CD4-positive, alpha-beta T cell treated with Interferon gamma for 1 hour (primary cell): ENCODE measurements around the gene BBIP1.

Experiments
- DNase-seq: peaks from one replicate; pipeline ENCODE4 v3.0.0-alpha.2; 2020

Gene BBIP1, protein sequence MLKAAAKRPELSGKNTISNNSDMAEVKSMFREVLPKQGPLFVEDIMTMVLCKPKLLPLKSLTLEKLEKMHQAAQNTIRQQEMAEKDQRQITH

DNA sequence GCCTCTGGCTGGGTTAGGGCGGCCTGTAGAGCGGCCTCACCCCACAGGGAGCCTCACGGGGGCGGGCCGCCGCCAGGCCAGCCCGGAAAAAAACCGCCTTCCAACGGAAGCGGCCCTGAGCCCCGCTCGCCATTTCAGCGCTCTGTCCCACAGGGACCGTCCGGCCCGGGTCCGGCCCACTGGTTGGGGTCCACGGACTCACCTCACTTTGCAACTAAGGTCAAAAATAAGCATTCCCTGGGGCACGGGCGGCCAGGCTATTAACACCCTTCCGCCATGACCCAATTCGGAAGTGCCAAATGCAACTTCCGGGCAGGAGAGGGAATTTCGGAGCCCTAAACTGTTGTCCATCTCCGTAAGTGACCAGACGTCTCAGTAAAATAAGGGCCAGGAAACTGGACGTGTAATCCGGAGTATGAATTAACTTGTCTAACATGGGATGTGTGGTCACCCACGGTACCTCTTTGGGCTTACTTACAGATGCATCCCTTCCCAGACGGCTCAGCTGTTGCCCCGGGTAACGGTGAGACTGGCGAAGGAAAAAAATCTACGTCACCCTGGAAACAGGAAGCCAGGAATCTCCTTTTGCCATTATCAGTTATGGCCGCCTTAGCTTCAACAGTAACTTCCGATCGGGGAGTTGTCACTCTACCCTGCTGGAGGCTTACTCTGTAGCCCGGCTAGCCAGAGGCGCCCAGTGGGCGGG is at the start of gene BBIP1:
TSS of gene BBIP1 (minus strand) at position 538 of the 706 bp plus-strand sequence. CDS start 1,023 bp downstream, outside the sequence.
- DNase-seq, result no peak

DNA sequence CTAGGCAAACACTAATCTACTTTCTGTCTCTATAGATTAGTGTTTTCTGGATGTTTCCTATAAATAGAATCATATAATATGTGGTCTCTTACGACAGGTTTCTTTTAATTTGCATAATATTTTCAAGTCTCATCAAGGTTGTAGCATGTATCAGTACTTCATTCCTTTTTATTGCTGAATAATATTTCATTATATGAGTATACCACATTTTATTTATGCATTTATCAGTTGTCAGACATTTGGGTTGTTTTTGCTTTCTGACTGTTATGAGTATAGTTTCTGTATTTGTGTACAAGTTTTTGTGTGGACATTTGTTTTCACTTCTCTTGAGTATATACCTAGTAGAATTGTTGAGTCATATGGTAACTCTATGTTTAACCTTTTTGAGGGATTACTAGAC is 48.7 kb upstream of the BBIP1 start:
- DNase-seq, result no peak

DNA sequence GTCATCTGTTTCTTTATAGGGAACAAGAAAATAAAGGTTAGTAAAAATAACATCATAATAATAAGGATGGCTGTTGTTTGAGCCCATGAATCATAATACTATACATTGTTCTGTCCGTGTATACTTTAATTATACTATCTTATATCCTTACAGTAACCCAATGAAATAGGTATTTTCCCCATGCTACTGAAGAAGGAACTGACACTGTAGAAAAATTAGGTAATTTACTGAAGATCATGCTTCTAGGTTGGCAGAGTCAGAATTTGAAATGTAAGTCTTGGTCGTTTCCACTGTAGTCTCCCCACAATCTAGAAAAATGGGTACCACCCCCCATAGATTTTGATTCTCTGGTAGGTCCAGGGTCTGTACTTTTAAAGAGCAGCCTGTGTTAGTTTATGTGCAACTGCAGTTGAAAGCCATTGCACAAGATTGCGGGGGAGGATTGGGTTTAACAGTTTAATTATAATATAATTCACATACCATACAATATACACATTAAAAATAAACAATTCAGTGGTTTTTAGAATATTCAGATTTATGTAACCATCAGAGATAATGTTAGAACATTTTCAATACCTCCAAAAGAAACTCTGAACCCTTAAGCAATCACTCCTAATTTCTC is 48.1 kb upstream of the BBIP1 start:
- DNase-seq, result no peak

DNA sequence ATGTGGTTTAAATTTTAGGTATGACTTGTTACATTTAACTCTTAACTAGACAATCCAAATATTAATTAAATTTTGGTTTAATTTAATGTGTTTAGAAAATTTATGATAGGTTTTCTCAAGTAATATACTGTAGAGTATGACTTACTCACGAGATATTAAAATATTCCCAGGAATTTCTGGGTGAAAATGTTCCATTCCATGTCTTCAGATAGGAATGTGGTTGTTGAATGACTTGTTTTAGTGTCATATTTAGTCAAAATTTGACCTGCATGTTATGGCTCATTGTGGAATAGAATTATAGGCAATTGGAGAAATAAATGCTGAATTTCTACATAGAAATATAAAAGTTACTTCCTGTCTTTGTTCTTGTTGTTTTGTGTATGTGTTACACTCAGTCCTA is 47.2 kb upstream of the BBIP1 start:
- DNase-seq, result no peak

DNA sequence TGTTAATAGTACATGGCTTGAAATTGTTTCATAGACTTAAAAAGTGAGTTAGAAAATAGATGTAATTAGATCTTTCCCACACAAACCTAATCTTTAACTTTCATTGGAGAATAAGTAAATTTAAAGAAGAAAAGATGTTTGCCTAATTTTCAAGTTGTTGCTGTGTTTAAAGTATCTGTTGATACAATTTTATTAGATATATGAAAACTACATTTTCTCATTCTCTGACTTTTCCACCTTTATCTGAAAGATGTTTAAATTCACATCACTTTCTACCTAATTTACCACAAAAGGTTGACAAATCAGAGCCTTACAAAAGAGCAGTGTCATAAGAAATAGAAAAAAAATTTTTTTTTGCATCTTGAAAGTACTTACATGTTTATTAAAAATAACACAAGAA is 46.2 kb upstream of the BBIP1 start:
- no peak for DNase-seq

DNA sequence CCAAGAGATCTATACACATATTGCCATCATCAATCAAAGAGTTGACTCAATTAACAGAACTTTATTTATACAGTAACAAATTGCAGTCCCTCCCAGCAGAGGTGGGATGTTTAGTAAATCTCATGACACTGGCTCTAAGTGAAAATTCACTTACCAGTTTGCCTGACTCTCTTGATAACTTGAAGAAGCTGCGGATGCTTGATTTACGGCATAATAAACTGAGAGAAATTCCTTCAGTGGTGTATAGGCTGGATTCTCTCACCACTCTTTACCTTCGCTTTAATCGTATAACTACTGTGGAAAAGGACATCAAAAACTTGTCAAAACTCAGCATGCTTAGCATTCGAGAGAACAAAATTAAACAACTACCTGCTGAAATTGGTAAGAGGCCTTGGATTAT is 45.7 kb upstream of the BBIP1 start:
- DNase-seq, result no peak

DNA sequence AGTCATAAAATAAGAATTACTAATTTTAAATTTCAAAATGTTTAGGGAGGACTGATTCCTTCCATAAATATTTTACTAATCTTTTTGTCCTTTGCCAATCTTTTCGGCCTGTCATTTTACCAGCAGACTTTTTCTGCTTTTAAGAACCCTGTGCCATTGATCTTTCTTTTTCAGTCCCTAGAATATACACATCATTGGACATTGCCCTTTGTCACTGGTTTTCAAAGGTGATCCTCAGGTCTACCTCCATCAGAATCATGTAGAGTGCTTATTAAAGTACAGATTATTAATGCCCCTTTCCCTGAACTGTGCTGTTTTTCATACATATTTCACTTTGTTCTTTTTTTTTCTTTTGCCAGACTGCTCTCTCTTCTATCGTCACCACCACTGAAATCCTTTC is 44.2 kb upstream of the BBIP1 start:
- DNase-seq, result no peak

DNA sequence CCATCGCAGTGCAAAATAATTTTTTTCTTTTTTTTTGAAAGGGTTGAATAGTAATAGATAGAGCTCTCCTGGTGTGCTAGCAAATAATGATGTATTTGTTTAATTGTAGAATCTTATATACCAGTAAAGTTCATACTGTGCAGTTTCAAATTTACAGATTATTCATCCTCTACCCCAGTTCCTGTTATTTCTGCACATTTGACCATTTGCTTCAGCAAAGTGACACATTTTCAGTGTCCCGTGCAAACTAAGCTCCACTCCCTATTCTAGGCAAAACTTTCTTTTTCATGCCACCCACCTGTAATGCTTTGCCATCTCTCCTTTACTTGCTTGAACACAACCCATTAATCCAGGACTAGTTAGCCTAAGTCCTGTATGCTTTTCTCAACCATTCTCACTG is 43.5 kb upstream of the BBIP1 start:
- DNase-seq, result no peak

DNA sequence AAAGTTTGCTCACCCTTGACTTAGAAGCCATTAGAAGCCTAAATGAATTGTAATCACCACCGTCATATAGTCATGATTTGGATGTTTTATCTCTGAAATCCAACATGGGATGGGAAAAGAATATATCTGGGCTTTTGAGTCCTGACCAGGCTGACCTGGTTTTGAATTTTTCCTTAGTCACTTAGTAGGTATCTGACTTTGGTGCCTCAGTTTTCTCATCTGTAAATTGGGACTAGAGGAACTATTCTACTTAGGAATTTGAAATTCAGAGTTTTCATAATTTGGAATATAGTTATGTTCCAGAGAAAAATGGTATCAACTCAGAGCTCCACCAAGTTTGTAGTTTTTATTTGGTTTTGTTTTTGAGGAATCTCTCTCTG is 41.3 kb upstream of the BBIP1 start:
- DNase-seq, result no peak

DNA sequence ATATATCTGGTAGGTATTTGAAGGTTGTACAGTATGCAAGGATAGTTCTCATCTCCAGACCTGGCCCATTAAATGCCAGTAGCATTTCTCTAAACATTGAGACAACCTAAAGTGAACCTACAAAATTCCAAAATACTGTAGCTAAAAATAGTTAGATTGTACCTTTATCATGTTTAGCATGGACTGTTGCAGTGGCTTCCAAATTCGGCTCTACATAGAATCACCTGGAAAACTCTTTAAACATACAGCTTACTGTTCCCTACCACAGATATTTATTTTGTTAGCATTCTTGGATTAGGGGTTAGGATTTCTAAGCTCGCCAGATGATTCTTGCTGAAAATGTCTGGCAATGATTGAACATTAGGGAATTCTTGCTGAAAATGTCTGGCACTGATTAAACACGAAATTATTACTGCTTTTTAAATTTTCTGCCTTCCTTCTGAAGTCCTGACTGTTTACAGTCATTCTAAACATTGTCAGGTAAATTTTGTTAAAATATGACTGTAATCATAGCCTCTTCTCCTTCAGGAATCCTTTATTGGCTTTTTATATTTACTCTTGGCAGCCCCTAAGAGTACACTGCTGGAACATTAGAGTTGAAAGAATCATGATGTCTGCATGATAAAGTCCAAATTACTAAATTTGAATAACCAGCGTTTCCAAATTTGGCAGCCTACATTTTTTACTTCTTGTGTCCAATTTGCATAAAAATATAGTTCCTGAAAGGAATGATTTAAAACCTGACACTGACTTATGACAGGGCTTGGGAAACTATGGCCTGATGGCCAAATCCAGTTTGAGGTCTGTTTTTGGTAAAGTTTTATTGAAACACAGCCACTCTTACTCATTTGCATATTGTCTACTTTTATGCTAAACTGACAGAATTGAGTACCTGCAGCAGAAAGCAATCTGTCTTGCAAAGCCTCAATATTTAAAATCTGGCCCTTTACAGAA is 40.7 kb upstream of the BBIP1 start:
- DNase-seq, result no peak

DNA sequence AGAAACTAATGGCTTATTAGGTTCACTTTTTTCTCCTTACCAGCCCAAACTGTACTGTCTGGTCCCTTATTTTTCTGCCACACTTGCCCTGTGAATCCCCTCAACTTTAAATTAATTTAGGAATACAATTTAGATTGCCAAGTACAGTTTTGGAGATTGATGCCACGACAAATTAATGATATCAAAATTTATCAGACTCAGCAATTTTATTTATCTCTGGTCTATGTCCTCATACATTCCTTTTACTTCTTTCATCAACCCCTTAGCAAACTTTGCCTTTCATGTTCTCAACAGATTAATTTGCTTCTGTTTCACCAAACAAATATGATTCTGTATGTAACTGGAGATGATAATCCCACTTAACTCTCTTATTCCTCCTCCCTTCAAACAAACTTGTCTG is 38.6 kb upstream of the BBIP1 start:
- DNase-seq, result no peak

DNA sequence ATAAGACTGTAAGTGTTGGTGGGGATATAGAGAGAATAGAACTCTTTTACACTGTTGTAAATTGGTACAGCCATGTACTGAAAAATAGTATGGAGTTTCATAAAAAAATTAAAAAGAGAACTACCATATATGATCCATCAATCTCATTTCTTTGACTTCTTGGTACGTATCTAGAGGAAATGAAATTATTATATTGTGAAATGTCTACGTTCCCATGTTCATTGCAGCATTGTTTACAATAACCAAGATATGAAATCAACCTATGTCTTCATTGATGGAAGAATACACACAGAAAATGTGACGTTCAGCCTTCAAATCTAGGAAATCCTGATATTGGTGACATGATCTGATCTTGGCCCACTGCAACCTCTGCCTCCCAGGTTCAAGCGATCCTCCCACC is 32.4 kb upstream of the BBIP1 start:
- no peak for DNase-seq

DNA sequence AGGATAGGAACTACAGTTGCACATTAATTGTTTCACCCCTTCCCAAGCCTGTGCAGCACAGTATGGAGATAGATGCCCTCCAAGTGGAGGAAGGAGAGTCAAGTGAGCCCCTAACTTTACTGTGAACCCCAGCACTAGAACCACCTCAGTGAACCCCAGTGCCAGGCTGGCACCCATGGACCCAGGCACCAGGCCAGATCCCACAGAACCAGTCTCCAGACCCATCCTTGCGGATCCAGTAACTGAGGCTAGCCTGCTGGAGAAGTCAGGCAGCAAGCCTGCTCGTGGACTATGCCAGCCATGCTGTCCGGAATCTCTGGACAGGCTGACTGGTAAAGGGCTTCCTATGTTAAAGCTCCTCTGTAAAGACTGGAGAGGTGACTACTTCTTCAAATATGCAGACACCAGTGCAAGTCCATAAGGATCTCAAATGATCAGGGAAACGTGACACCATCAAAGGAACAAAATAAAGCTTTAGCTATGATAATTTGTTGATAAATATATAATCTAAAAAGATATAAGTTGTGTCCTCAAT is 28.1 kb upstream of the BBIP1 start:
- DNase-seq, result no peak

DNA sequence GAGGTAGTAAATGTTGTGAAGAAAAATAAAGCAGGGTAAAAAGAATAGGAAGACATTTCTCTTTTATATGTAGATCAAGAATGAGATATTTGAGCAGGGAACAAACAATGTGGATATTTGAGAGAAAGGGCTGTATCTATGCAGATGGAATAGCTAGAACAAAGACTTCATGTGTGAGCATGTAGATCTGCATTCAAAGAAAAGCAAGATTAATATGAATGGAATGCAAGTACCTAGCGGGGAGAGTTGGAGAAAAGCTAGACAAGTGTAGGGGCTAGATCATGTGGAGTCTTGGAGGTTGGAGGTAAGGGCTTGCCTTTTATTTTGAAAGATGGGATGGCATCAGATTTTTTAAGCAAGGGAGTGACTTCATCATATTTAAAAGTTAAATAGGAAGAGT is 27.5 kb upstream of the BBIP1 start:
- DNase-seq, result no peak

DNA sequence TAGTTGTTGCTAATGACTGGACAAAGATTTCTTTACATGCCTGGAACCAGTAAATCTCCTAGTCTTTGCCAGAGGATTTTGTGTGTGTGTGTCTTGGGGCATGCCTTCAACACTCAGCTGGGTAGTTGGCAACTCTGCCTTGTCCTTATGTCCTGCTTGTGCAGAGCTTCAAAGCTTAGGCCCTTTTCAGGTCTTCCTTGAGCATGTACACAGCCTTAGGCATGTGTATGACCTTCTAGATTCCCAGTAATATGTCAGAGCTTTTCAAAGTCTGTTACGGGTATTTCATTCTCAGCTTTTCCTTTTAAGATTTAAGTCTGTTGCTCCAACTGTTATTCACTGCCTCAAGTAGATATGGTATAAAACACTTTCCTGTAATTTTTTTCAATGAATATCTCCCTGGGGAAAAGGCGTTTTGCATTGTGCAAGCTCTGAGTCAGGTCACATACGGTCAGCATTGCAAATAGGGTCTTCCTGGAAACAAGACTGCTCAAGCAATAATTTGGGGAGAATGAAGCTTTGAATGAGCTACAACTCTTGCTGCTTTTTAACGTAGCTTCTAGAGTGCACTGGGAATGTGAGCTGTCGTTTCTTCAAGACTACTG is 25.9 kb upstream of the BBIP1 start:
- no peak for DNase-seq

DNA sequence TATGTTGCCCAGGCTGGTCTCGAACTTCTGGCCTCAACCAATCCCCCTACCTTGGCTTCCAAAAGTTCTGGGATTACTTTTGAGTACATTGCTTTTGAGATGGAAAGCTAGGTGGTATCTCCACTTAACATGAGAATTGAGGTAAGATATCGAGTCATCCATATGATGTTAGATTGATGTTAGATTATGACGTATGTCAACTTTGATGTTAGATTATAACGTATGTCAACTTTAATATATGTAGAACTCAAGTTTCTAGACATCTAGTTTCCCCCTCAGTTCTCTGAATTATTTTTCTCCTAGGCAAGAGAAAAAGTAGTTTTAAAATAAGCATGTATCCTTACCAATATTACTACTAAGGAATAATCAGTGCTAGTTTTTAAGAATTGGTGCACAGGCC is 20.4 kb upstream of the BBIP1 start:
- no peak for DNase-seq

DNA sequence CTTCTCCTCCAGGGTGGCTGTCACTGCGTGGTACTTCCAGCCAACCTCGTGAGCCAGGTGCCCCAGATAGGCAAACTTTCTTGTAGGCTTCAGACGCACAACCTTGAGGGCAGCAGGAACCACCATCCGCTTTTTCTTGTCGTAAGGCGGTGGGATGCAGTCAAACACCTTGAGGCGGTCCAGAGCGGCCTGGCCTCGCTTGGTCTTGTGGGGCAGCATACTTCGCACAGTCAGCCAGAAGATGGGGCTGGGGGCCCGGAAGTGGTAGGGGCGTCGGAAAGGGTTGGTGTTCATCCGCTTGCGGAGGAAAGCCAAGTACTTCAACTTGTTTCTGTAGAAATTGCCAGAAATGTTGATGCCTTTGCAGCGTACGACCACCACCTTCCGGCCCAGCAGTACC is 17.8 kb upstream of the BBIP1 start:
- no peak for DNase-seq

DNA sequence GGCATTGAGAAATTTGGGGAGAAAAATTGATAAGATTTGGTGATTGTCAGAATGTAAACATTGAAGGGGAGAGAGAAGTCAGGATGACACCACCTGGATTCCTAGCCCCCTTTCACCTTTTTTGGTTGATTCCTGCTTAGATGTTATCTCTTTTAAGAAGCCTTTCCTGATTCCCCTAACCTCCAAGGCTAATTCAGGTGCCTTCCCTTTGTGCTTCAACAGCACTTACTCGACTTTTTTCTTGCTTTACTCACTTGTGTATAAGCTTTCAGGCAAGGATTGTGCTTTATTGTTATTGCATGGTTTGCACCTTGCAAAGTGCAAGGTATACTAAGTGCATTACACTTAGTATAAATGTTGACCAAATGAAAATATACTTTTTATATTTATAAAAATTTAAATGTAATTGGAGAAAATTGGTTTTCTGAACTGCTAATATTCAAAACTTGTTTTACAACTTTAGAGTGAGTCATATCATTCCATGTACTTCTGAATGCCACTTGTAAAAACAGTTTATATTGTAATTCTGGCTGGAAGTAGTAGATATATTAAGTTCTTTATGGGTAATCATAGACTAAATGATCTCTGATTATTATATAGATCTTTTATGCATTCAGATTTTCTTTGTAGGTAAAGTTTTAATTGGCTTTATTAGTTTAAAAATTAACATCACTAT is 13.7 kb upstream of the BBIP1 start:
- no peak for DNase-seq

DNA sequence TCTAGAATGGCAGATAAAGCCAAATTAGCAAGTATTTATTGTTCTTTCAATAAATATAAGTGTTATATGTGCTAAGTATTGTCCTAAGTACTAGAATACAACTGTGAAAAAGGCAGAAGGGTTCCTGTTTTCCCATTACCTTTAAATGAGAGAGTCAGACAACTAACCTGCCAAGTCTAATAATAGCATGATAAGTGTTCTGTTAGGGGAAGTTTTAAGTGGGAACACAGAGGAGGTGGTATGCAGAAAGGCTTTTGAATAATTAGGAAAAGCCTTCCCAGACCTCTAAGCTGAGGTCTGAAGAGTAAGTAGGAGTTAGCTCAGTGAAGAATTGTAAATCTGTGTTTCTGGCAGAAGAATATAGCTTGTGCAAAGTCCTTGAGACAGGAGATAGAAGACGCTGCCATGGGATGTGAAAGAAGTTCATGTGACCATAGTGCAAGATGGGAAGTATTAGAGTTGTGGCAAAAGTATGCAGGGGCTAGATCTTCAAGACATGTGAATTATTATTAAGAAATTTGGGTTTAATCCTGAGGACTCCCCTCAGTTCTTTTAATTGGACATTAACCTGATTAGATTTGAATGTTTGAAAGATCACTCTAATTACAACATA is 12.9 kb upstream of the BBIP1 start:
- no peak for DNase-seq

DNA sequence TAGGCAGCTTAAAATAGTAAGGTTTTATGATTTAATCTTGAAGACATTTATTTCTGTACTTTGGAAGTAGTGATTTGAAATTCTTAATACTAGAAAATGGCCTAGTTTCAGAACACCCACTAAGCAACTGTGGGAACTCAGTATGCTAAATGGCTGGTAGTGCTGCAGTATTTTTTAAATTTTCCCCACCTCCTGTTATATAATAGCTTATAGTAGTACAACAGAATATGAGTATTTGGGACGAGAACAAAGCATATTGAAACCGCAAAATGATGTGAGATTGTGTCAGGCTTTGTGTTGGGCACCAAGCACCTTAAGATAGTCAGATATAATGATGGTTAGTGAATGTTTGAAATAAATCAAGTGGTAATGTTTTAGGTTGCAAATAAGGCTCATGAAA is 8.5 kb upstream of the BBIP1 start:
- no peak for DNase-seq

DNA sequence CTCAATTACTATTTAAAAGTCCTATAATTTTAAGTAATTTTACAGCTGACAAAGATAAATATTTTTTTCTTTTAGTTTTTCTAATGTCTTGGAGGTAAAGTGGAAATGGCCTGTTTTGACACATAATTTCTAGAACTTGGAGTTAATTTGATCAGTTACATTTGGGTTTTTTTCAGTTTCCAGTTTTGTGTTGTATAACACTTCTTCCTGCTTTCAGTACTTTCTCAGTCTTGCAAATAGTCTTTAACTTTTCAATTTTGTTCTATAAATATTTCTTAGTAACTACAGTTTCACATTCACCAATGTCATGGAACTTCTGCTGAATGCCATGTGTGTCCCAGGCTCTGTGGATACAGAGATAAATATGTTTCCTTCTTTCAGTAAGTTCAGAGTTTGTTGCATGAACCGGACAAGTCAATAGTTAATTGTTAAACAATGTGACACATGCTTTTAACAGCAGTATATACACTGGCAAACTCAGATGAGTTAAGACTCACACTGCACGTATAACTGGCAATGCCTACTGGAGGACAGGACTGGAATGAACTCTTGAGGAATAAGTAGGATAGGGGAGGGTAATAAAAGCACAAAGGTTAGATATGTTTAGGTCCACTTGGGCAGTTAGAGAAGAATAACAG is 5.0 kb upstream of the BBIP1 start:
- DNase-seq, result no peak
